Mesendoderm (in vitro differentiated cells): ENCODE data around the gene HADH.
"Not testable (repeated sequence)": the region's sequence is repeated elsewhere in the genome, so short reads cannot be mapped to it uniquely, and the experiment has no call there.

ENCODE experiments used
- DNase-seq: peaks from one replicate; pipeline ENCODE4 v3.0.0; 2013
- H2AK5ac ChIP-seq: 2 replicates; pipeline ENCODE4 v1.6.1; 2013; ENCODE audit warnings: low read length, inconsistent platforms
- H2BK120ac ChIP-seq: 2 replicates; pipeline ENCODE4 v1.6.1; 2013; ENCODE audit warnings: low read depth, mild to moderate bottlenecking, low read length, moderate library complexity, mixed read lengths
- H2BK15ac ChIP-seq: replicated peaks from 2 replicates; pipeline ENCODE4 v1.6.1; 2013; ENCODE audit warnings: low read depth, mild to moderate bottlenecking, moderate library complexity
- H2BK5ac ChIP-seq: 2 replicates; pipeline ENCODE4 v1.6.1; 2013; ENCODE audit warnings: low read length, inconsistent platforms
- H3K18ac ChIP-seq: 2 replicates; pipeline ENCODE4 v1.6.1; 2013; ENCODE audit warnings: mild to moderate bottlenecking, low read length, mixed read lengths
- H3K23ac ChIP-seq: one replicate; pipeline ENCODE4 v1.6.1; 2013; ENCODE audit warnings: low read length
- H3K27ac ChIP-seq: 2 replicates; pipeline ENCODE4 v1.5.1; 2013; ENCODE audit warnings: low read depth, mild to moderate bottlenecking, inconsistent platforms, low read length, moderate library complexity
- H3K27me3 ChIP-seq: 2 replicates; pipeline ENCODE4 v1.6.1; 2013; ENCODE audit warnings: low read length, control low read depth, mild to moderate bottlenecking, inconsistent platforms; ENCODE audit not compliant: insufficient read depth, poor library complexity
- H3K36me3 ChIP-seq: 2 replicates; pipeline ENCODE4 v1.6.1; 2013; ENCODE audit warnings: low read length, inconsistent platforms; ENCODE audit not compliant: control insufficient read depth, insufficient read depth
- H3K4ac ChIP-seq: one replicate; pipeline ENCODE4 v1.6.1; 2013; ENCODE audit warnings: low read depth, mild to moderate bottlenecking, low read length, moderate library complexity
- H3K4me1 ChIP-seq: 2 replicates; pipeline ENCODE4 v1.6.1; 2013; ENCODE audit warnings: low read depth, low read length, inconsistent platforms; ENCODE audit not compliant: control insufficient read depth
- H3K4me2 ChIP-seq: 2 replicates; pipeline ENCODE4 v1.6.1; 2013; ENCODE audit warnings: low read length
- H3K4me3 ChIP-seq: 2 replicates; pipeline ENCODE4 v1.5.1; 2013; ENCODE audit warnings: mild to moderate bottlenecking, low read length
- H3K56ac ChIP-seq: one replicate; pipeline ENCODE4 v1.6.1; 2013; ENCODE audit warnings: low read length
- H3K79me1 ChIP-seq: 2 replicates; pipeline ENCODE4 v1.6.1; 2013; ENCODE audit warnings: low read length, inconsistent platforms
- H3K79me2 ChIP-seq: 2 replicates; pipeline ENCODE4 v1.6.1; 2013; ENCODE audit warnings: mild to moderate bottlenecking, low read length; ENCODE audit not compliant: control insufficient read depth, insufficient read depth
- H3K9ac ChIP-seq: 2 replicates; pipeline ENCODE4 v1.6.1; 2013; ENCODE audit warnings: low read length, inconsistent platforms
- H4K5ac ChIP-seq: one replicate; pipeline ENCODE4 v1.6.1; 2013; ENCODE audit warnings: low read length
- H4K8ac ChIP-seq: one replicate; pipeline ENCODE4 v1.6.1; 2013; ENCODE audit warnings: low read depth, mild to moderate bottlenecking, control low read depth, low read length, moderate library complexity
- WGBS: extraction: QIAGEN DNeasy Blood & Tissue Kit; methylation state at CpG from one replicate; pipeline ENCODE4 v1.1.7; 2013; ENCODE audit warnings: low lambda C conversion rate, missing lambda C conversion rate; ENCODE audit not compliant: insufficient coverage; ENCODE audit errors: extremely low coverage; 5-methylcytosine and 5-hydroxymethylcytosine counted together

Gene HADH

GRCh38 chr4:107966903-107967302 is 22.8 kb upstream of the HADH start:
- Histone ChIP-seq H3K56ac (no peak overlapping the region), H3K27ac (no peak overlapping the region), H3K36me3 (no peaks in the 10 kb centered on the region), H4K8ac (no peak overlapping the region), H3K4me1 (no peaks in the 10 kb centered on the region), H2BK15ac (no peak overlapping the region), H3K23ac (no peak overlapping the region), H3K4me3 (no peak overlapping the region), H2BK5ac (no peak overlapping the region), H3K9ac (no peak overlapping the region), H2AK5ac (no peak overlapping the region), H2BK120ac (no peak overlapping the region), H4K5ac (no peak overlapping the region), H3K18ac (no peak overlapping the region), H3K4ac (no peak overlapping the region), H3K79me2 (no peaks in the 10 kb centered on the region), H3K27me3 (no peaks in the 10 kb centered on the region), H3K4me2 (no peak overlapping the region), H3K79me1 (no peaks in the 10 kb centered on the region)
- no CpG with 5 or more reads among the region's 4 CpGs for WGBS
- no peak for DNase-seq

- not testable (repeated sequence) for DNase-seq, H3K9ac ChIP-seq, H2BK5ac ChIP-seq, H3K18ac ChIP-seq, H3K4me1 ChIP-seq, H3K79me1 ChIP-seq, H2AK5ac ChIP-seq, H3K23ac ChIP-seq, H3K27ac ChIP-seq, H3K56ac ChIP-seq, H4K5ac ChIP-seq, H4K8ac ChIP-seq, H3K4me2 ChIP-seq, H3K27me3 ChIP-seq, H3K4me3 ChIP-seq, H3K4ac ChIP-seq, H3K36me3 ChIP-seq, H3K79me2 ChIP-seq, H2BK120ac ChIP-seq, H2BK15ac ChIP-seq
Measured at GRCh38 chr4:107967519-107967918, 22.2 kb upstream of the HADH start.

DNA sequence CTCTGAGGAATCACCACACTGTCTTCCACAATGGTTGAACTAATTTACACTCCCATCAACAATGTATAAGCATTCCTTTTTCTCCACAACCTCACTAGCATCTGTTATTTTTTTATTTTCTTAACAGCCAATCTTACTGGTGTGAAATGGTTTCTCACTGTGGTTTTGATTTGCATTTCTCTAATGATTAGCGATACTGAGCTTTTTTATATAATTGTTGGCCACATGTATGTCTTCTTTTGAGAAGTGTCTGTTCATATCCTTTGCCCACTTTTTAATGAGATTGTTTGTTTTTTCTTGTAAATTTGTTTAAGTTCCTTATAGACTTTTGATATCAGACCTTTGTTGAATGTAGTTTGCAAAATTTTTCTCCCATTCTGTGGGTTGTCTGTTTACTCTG is 21.8 kb upstream of the HADH start:
- H3K36me3 ChIP-seq, H2AK5ac ChIP-seq, H3K79me2 ChIP-seq, H3K4me3 ChIP-seq, H3K9ac ChIP-seq, H3K79me1 ChIP-seq, H3K4me1 ChIP-seq, H3K23ac ChIP-seq, H2BK120ac ChIP-seq, H3K56ac ChIP-seq, H3K27ac ChIP-seq, H3K27me3 ChIP-seq, H4K8ac ChIP-seq, H4K5ac ChIP-seq, DNase-seq, H2BK15ac ChIP-seq, H3K4ac ChIP-seq, H3K4me2 ChIP-seq, H3K18ac ChIP-seq, H2BK5ac ChIP-seq: not testable (repeated sequence)
- no CpG with 5 or more reads among the region's 1 CpG for WGBS

- DNase-seq, result no peak
- no peak overlapping the region for H4K5ac ChIP-seq
- no peaks in the 10 kb centered on the region for H3K27me3 ChIP-seq
- no peak overlapping the region for H3K4me3 ChIP-seq
- no peaks in the 10 kb centered on the region for H3K36me3 ChIP-seq
- H3K79me2 ChIP-seq, result no peaks in the 10 kb centered on the region
- no peaks in the 10 kb centered on the region for H3K4me1 ChIP-seq
- no peak overlapping the region for H3K4me2 ChIP-seq
- no peak overlapping the region for H3K18ac ChIP-seq
- H3K4ac ChIP-seq, result no peak overlapping the region
- H3K56ac ChIP-seq, result no peak overlapping the region
- no peak overlapping the region for H3K27ac ChIP-seq
- H2BK120ac ChIP-seq, result no peak overlapping the region
- no CpG with 5 or more reads among the region's 12 CpGs for WGBS
- no peak overlapping the region for H2AK5ac ChIP-seq
- H2BK5ac ChIP-seq, result no peak overlapping the region
- no peaks in the 10 kb centered on the region for H3K79me1 ChIP-seq
- no peak overlapping the region for H4K8ac ChIP-seq
- H2BK15ac ChIP-seq, result no peak overlapping the region
- no peak overlapping the region for H3K23ac ChIP-seq
- H3K9ac ChIP-seq, result no peak overlapping the region
Measured at GRCh38 chr4:107970063-107970798, 19.5 kb upstream of the HADH start.

DNA sequence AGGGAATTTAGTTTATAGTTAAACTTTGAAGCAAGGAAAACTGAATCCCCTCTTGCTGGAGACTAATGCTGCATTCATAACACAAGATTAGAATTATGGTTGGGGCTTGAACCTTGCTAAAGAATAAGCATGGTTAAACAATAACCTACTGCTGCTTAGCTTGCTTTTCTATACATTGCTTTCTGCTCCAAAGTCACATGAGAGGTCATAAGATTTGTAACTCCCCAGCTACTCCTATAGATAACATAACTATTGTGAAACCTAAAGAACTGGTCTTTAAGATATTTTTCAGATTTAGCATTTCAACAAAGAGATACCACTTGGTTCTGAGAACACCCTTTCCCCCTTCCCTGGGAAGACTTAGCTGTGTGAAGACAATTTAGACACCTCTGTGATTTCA is 17.1 kb upstream of the HADH start:
- no peaks in the 10 kb centered on the region for H3K4me1 ChIP-seq
- no peaks in the 10 kb centered on the region for H3K79me1 ChIP-seq
- H2BK120ac ChIP-seq, result no peak overlapping the region
- no peak overlapping the region for H3K23ac ChIP-seq
- no peaks in the 10 kb centered on the region for H3K79me2 ChIP-seq
- no peak overlapping the region for H3K27ac ChIP-seq
- no peak overlapping the region for H2BK5ac ChIP-seq
- H2AK5ac ChIP-seq, result no peak overlapping the region
- H3K4me3 ChIP-seq, result no peak overlapping the region
- H3K56ac ChIP-seq, result no peak overlapping the region
- no peak overlapping the region for H3K18ac ChIP-seq
- H3K27me3 ChIP-seq, result no peaks in the 10 kb centered on the region
- H3K36me3 ChIP-seq, result no peaks in the 10 kb centered on the region
- H4K5ac ChIP-seq, result no peak overlapping the region
- DNase-seq, result no peak
- no peak overlapping the region for H2BK15ac ChIP-seq
- no peak overlapping the region for H4K8ac ChIP-seq
- no peak overlapping the region for H3K4ac ChIP-seq
- H3K4me2 ChIP-seq, result no peak overlapping the region
- H3K9ac ChIP-seq, result no peak overlapping the region

GRCh38 chr4:107974523-107974922 is 15.2 kb upstream of the HADH start:
- no peak for DNase-seq

More at GRCh38 chr4:107974523-107974922, 15.2 kb upstream of the HADH start:
- Histone ChIP-seq H3K4me2 (no peak overlapping the region), H2BK120ac (no peak overlapping the region), H3K9ac (no peak overlapping the region), H3K4ac (no peak overlapping the region), H2BK15ac (no peak overlapping the region), H4K5ac (no peak overlapping the region), H3K27ac (no peak overlapping the region), H3K79me2 (no peaks in the 10 kb centered on the region), H3K56ac (no peak overlapping the region), H2AK5ac (no peak overlapping the region), H3K36me3 (no peaks in the 10 kb centered on the region), H4K8ac (no peak overlapping the region), H3K27me3 (no peaks in the 10 kb centered on the region), H3K23ac (no peak overlapping the region), H2BK5ac (no peak overlapping the region), H3K4me3 (no peak overlapping the region), H3K18ac (no peak overlapping the region), H3K4me1 (no peaks in the 10 kb centered on the region), H3K79me1 (no peaks in the 10 kb centered on the region)
- no CpG with 5 or more reads among the region's 3 CpGs for WGBS
